ENCODE results near the gene VWA5B2. TPM values are rescaled to one million over a fixed set of nuclear protein-coding genes. Genes with fewer than 3 reads are reported as not detected.

The VWA5B2 gene
- total RNA-seq, 1 donor from 2014 or later = not detected

DNA sequence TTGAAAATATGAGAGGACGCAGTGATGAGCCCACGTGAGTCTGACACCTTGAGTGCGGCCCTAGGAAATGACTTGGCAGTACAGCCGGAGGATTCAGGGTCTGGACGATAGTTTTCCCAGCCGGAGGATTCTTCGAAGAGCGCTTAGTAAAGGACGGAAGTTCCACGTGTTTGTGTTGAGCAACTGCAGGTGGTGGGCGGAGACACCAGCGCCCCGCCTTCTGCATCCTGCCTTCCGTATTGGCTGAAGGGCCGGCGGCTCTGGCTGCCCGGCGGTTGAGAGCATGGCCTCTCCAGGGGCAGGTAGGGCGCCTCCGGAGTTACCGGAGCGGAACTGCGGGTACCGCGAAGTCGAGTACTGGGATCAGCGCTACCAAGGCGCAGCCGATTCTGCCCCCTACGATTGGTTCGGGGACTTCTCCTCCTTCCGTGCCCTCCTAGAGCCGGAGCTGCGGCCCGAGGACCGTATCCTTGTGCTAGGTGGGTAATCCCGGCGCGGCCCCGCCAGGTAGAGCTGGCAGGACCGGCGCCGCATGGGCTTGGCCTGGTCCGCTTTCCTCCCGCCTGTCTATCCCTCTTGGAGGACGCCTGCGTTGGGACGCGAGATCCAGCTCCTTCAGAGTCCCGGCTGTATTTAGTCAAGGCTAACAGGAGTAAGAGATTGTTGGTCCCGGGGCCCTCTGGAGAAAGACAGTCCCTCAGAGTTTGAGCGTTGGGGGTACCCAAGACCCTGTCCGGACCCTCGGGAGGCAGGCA lies 20.2 kb downstream of the VWA5B2 start, which contains the start of gene EEF1AKMT4:
TSS of gene EEF1AKMT4 (plus strand) at position 261 of the 755 bp plus-strand sequence. CDS start at position 284, 23 bp downstream.
- DNase-seq (ENCODE audit: low read depth) = peak; percentile 86
- H3K27me3 ChIP-seq (ENCODE audit: control insufficient read depth, insufficient read depth, low read length) = no peaks in the 10 kb centered on the region
- no peaks in the 10 kb centered on the region for H3K36me3 ChIP-seq (ENCODE audit: control insufficient read depth, insufficient read depth, low read length)
- peak within 1 kb of the TSS; percentile 88 for H3K4me3 ChIP-seq (ENCODE audit: low read depth, low read length)
- TF ChIP-seq, protein P1, sequence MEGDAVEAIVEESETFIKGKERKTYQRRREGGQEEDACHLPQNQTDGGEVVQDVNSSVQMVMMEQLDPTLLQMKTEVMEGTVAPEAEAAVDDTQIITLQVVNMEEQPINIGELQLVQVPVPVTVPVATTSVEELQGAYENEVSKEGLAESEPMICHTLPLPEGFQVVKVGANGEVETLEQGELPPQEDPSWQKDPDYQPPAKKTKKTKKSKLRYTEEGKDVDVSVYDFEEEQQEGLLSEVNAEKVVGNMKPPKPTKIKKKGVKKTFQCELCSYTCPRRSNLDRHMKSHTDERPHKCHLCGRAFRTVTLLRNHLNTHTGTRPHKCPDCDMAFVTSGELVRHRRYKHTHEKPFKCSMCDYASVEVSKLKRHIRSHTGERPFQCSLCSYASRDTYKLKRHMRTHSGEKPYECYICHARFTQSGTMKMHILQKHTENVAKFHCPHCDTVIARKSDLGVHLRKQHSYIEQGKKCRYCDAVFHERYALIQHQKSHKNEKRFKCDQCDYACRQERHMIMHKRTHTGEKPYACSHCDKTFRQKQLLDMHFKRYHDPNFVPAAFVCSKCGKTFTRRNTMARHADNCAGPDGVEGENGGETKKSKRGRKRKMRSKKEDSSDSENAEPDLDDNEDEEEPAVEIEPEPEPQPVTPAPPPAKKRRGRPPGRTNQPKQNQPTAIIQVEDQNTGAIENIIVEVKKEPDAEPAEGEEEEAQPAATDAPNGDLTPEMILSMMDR (IDR thresholded peaks at IDR 0.05; ENCODE audit: insufficient read depth, low read length, poor library complexity, severe bottlenecking) = no peak

DNA sequence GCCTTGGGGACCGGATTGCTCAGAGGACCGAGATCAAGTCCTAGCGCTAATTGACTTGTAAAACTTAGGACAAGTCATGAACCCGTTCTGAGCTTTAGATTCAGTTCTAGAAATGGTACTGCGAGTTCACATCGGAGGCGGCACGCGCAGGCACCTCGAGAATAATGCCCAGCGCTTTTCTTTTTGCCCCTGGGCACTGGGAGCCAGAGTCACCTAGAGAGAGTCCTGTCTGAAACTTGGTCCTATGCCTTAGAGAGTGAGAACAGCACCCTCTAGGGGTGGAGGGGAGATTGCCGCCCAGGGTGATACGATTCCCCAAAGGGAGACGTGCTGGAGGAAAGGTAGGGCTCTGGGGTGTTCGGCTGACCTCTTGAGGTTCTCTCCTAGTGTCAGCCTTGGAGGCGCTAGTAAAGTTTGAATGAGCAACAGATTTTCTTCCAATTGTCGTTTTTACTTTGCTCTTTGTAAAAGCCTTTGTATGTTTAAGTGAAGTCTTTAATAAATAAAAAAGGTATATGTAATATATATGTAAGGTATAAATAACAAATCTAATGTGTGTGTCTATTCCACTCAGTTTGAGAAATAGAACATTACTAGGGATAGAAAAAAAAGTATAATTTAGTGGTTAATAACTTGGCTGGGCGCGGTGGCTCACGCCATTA lies 20.9 kb downstream of the VWA5B2 start:
- no peaks in the 10 kb centered on the region for H3K27me3 ChIP-seq (ENCODE audit: control insufficient read depth, insufficient read depth, low read length)
- DNase-seq (ENCODE audit: low read depth) = peak; percentile 69
- H3K36me3 ChIP-seq (ENCODE audit: control insufficient read depth, insufficient read depth, low read length) = no peaks in the 10 kb centered on the region
- TF ChIP-seq, protein P1 (IDR thresholded peaks at IDR 0.05; ENCODE audit: insufficient read depth, low read length, poor library complexity, severe bottlenecking) = peak; percentile 96
- peak overlapping the region; percentile 73 for H3K4me3 ChIP-seq (ENCODE audit: low read depth, low read length)

DNA sequence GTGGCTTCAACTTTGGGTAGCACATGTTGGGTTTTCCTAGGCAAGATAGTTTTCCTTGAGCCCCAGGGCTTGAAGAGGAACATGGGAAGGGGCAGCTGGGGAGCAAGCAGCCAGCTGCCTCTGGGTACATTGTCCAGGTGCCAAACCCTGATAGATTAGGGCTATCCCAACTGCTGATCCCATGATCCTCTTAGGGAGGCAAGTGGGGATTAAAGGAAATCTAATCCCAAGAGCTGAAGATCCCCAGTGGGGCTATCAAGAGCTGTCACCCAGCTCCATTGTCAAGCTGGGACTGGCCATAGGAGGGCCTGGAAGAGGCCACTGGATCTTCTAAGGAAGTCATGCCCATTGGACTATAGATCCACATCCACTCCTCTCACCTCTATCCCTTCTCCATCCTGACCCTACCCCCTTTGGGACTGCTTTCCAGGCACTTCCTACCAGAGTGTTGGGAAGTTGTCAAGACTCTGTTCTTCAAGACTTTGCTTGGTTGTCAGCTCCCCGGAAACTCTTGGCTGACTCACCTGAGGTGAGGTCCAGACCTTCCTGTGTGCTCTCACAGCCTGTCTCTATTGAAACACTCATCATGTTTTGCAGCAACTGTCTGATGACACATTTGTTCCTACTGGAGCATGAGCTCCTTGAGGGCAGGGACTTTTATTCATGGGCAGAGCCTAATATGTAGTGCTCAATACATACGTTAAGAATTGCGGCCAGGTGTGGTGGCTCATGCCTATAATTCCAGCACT lies 26.1 kb downstream of the VWA5B2 start:
- TF ChIP-seq, protein P1 (IDR thresholded peaks at IDR 0.05; ENCODE audit: insufficient read depth, low read length, poor library complexity, severe bottlenecking) = no peak
- Histone ChIP-seq H3K4me3 (ENCODE audit: low read depth, low read length) (no peak overlapping the region), H3K36me3 (ENCODE audit: control insufficient read depth, insufficient read depth, low read length) (no peaks in the 10 kb centered on the region), H3K27me3 (ENCODE audit: control insufficient read depth, insufficient read depth, low read length) (peaks cover 18% of the 10 kb centered on the region)
- no peak for DNase-seq (ENCODE audit: low read depth)

DNA sequence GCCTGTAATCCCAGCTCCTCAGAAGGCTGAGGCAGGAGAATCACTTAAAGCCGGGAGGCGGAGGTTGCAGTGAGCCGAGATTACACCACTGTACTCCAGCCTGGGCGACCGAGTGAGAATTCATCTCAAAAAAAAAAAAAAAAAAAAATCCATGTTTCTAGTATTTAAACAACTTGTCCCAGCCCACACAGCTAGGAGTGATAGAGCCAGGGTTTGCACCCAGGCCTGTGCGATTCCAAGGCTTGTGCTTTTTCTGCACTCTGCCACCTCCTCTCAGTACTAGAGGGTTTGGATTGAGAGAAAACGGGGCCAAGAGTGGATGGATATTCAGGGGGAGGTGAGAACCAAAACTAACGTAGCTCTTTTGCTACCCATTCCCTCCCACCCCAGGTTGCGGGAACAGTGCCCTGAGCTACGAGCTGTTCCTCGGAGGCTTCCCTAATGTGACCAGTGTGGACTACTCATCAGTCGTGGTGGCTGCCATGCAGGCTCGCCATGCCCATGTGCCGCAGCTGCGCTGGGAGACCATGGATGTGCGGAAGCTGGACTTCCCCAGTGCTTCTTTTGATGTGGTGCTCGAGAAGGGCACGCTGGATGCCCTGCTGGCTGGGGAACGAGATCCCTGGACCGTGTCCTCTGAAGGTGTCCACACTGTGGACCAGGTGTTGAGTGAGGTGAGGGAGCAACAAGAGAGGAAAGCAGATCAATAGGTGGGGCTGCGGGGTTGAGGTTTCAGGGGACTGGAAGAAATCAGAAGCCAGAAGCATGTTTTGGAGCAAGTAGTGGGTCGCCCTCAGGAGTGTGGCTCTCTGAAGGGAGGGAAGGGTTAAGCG lies 27.9 kb downstream of the VWA5B2 start:
- TF ChIP-seq, protein P1 (IDR thresholded peaks at IDR 0.05; ENCODE audit: insufficient read depth, low read length, poor library complexity, severe bottlenecking) = no peak
- H3K36me3 ChIP-seq (ENCODE audit: control insufficient read depth, insufficient read depth, low read length) = no peaks in the 10 kb centered on the region
- peaks cover 29% of the 10 kb centered on the region for H3K27me3 ChIP-seq (ENCODE audit: control insufficient read depth, insufficient read depth, low read length)
- no peak for DNase-seq (ENCODE audit: low read depth)
- H3K4me3 ChIP-seq (ENCODE audit: low read depth, low read length) = no peak overlapping the region

DNA sequence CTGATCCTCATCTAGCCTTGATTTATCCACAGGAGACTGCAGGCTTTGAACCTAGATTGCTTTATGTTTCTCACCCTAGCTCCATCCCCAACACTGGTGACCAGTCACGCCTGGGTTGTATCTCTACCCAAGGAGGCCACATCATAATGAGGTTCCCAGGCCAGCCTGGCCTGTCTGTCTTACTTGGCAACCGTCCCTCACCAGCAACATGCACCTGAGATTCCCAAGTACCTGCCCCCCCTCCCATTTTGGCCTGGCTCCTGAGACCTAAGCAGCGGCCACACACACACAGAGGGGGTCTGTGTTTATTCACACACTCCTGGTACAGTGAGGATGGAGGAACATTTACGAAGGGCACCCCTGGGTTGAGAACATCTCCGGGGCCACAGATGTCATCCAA lies 29.5 kb downstream of the VWA5B2 start:
- peaks cover 34% of the 10 kb centered on the region for H3K27me3 ChIP-seq (ENCODE audit: control insufficient read depth, insufficient read depth, low read length)
- no peak overlapping the region for H3K4me3 ChIP-seq (ENCODE audit: low read depth, low read length)
- no peaks in the 10 kb centered on the region for H3K36me3 ChIP-seq (ENCODE audit: control insufficient read depth, insufficient read depth, low read length)
- DNase-seq (ENCODE audit: low read depth) = no peak
- TF ChIP-seq, protein P1 (IDR thresholded peaks at IDR 0.05; ENCODE audit: insufficient read depth, low read length, poor library complexity, severe bottlenecking) = no peak
